ENCODE data around the gene PNCK. TPM values are rescaled to one million over a fixed set of nuclear protein-coding genes. Genes with fewer than 3 reads are reported as not detected.

The PNCK gene
- total RNA-seq, 1 experiment from 2014 or later: 26.8 TPM

DNA sequence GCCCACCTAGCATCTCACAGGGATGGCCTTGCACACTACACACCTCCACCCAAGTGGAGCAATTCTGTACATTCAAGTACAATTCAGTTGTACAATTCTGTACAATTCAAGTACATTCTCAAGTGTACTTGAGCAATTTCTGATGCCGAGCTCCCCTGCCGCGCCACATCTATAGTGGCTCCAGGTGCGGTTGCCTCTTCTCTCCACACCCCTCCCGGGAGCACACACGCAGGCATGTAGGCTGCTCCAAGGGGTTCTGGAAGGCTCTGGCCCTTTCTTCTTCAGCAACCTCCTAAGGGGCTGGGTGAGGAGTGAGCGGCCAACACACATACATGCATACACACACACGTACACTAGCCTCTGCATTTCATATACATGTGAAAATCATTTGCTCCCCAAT, 45.5 kb downstream of the PNCK start:
- Histone ChIP-seq H4K20me1 (ENCODE audit: control insufficient read depth, insufficient read depth, insufficient read length) (no peaks in the 10 kb centered on the region), H3K56ac (ENCODE audit: insufficient read length, low read depth, low read length) (no peak overlapping the region), H3K79me1 (ENCODE audit: insufficient read depth, low read depth, low read length, poor library complexity, severe bottlenecking) (no peaks in the 10 kb centered on the region), H3K9ac (ENCODE audit: extremely low read depth, insufficient read length, low read length) (no peak overlapping the region), H3K9me3 (ENCODE audit: control insufficient read depth, low read depth, low read length) (peaks cover 17% of the 10 kb centered on the region), H2BK12ac (ENCODE audit: insufficient read length, low read depth, low read length) (no peak overlapping the region), H3K4ac (ENCODE audit: low read depth, low read length) (no peak overlapping the region), H3K18ac (ENCODE audit: insufficient read length, low read depth, low read length) (no peak overlapping the region), H3K27ac (ENCODE audit: insufficient read length, low read depth, low read length) (no peak overlapping the region), H2AFZ (ENCODE audit: low read length) (no peak overlapping the region), H3K27me3 (ENCODE audit: insufficient read depth, low read length) (no peaks in the 10 kb centered on the region), H3K4me1 (ENCODE audit: insufficient read depth, low read length) (no peaks in the 10 kb centered on the region), H3K23ac (ENCODE audit: insufficient read length, low read depth, low read length) (no peak overlapping the region), H4K91ac (ENCODE audit: insufficient read length, low read depth, low read length) (no peak overlapping the region), H4K8ac (replicated peaks; ENCODE audit: insufficient read length, low read depth, low read length) (no peak overlapping the region), H3K4me2 (ENCODE audit: insufficient read depth, insufficient read length, low read length) (no peak overlapping the region), H3T11ph (ENCODE audit: low read length) (no peak overlapping the region), H2BK20ac (ENCODE audit: low read depth, low read length, poor library complexity, severe bottlenecking) (no peak overlapping the region), H3K23me2 (ENCODE audit: insufficient read length, low read depth, low read length, poor library complexity, severe bottlenecking) (no peaks in the 10 kb centered on the region), H3K79me2 (ENCODE audit: insufficient read depth, low read length) (no peaks in the 10 kb centered on the region), H2BK120ac (ENCODE audit: low read depth, low read length, poor library complexity, severe bottlenecking) (no peak overlapping the region), H4K5ac (ENCODE audit: insufficient read length, low read depth, low read length) (no peak overlapping the region), H3K14ac (ENCODE audit: insufficient read depth, low read length) (no peak overlapping the region), H2BK5ac (ENCODE audit: insufficient read length, low read length) (no peak overlapping the region), H2BK15ac (ENCODE audit: low read depth, low read length) (no peak overlapping the region), H2AK5ac (ENCODE audit: insufficient read length, low read length) (no peak overlapping the region)
- Mint-ChIP-seq H3K27ac (no peak overlapping the region), H3K27me3 (ENCODE audit: low read depth) (peaks cover 26% of the 10 kb centered on the region), H3K4me1 (no peaks in the 10 kb centered on the region), H3K4me3 (no peak overlapping the region), H3K9me3 (peaks cover 63 to 74% of the 10 kb centered on the region in 2 experiments), H3K36me3 (ENCODE audit: insufficient read depth in 1 of 3, low read depth in 3 of 3) (peaks cover 0 to 2% (median 0%) of the 10 kb centered on the region in 3 experiments; a peak in 2 of 7 replicates)
- DNase-seq: no peak
- no CpG with 5 or more reads among the region's 8 CpGs for WGBS (ENCODE audit: extremely low coverage, insufficient read length, low lambda C conversion rate)
- TF ChIP-seq, protein P1, sequence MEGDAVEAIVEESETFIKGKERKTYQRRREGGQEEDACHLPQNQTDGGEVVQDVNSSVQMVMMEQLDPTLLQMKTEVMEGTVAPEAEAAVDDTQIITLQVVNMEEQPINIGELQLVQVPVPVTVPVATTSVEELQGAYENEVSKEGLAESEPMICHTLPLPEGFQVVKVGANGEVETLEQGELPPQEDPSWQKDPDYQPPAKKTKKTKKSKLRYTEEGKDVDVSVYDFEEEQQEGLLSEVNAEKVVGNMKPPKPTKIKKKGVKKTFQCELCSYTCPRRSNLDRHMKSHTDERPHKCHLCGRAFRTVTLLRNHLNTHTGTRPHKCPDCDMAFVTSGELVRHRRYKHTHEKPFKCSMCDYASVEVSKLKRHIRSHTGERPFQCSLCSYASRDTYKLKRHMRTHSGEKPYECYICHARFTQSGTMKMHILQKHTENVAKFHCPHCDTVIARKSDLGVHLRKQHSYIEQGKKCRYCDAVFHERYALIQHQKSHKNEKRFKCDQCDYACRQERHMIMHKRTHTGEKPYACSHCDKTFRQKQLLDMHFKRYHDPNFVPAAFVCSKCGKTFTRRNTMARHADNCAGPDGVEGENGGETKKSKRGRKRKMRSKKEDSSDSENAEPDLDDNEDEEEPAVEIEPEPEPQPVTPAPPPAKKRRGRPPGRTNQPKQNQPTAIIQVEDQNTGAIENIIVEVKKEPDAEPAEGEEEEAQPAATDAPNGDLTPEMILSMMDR (conservative IDR thresholded peaks at IDR 0.05): no peak
